GM18505 (cell line): ENCODE results near the gene CLOCK.

Source experiments
- ATAC-seq: cut with Tn5 transposase; IDR thresholded peaks from one replicate; pipeline ENCODE4 v1.9.1; 2021; ENCODE audit not compliant: unreplicated experiment
- POLR2A ChIP-seq: IDR thresholded peaks from 4 replicates; pipeline ENCODE4 v1.6.1; 2011; ENCODE audit warnings: borderline replicate concordance; ENCODE audit not compliant: insufficient read depth, insufficient read length; ENCODE audit errors: extremely low read depth

CLOCK gene

GRCh38 chr4:55407119-55407518 lies 139.6 kb downstream of the CLOCK start:
- TF ChIP-seq POLR2A: no peak
- no peak for ATAC-seq

GRCh38 chr4:55406545-55406944 lies 140.2 kb downstream of the CLOCK start:
- ATAC-seq: no peak
- no peak for TF ChIP-seq POLR2A

GRCh38 chr4:55405073-55405472 lies 141.6 kb downstream of the CLOCK start:
- no peak for ATAC-seq
- TF ChIP-seq POLR2A: no peak

- TF ChIP-seq POLR2A: no peak
Measured at GRCh38 chr4:55399581-55399980, 147.1 kb downstream of the CLOCK start.

GRCh38 chr4:55398966-55399365 lies 147.7 kb downstream of the CLOCK start:
- no peak for TF ChIP-seq POLR2A
- no peak for ATAC-seq

More at GRCh38 chr4:55399581-55399980, 147.1 kb downstream of the CLOCK start:
- no peak for ATAC-seq

GRCh38 chr4:55398461-55398860 lies 148.2 kb downstream of the CLOCK start:
- ATAC-seq: no peak
- no peak for TF ChIP-seq POLR2A

GRCh38 chr4:55397520-55398321 lies 149.0 kb downstream of the CLOCK start:
- no peak for ATAC-seq
- no peak for TF ChIP-seq POLR2A

GRCh38 chr4:55397126-55397436 lies 149.6 kb downstream of the CLOCK start:
- TF ChIP-seq POLR2A: no peak
- ATAC-seq: no peak

- no peak for TF ChIP-seq POLR2A
- ATAC-seq: peak; percentile 26
Measured at GRCh38 chr4:55396308-55397125, 150.2 kb downstream of the CLOCK start.

GRCh38 chr4:55395529-55396307 lies 151.0 kb downstream of the CLOCK start, which contains the start of gene TMEM165:
Gene TMEM165, plus strand, starts transcription at chr4:55395957. Its CDS starts 233 bp downstream, at chr4:55396190.
- ATAC-seq: peak; percentile 95
- peak; percentile 95 for TF ChIP-seq POLR2A

GRCh38 chr4:55395218-55395528 lies 151.5 kb downstream of the CLOCK start:
- no peak for TF ChIP-seq POLR2A
- ATAC-seq: no peak

GRCh38 chr4:55393461-55394320 lies 153.0 kb downstream of the CLOCK start:
- TF ChIP-seq POLR2A: no peak
- no peak for ATAC-seq
